ENCODE results near the gene VEZF1.

The VEZF1 gene

GRCh38 chr17:57947369-57947768, 40.7 kb downstream of the VEZF1 start:
- DNase-seq: no peak

- peak; percentile 58 for DNase-seq
Measured at GRCh38 chr17:57946798-57947358, 41.2 kb downstream of the VEZF1 start.

GRCh38 chr17:57945996-57946797, 41.9 kb downstream of the VEZF1 start:
- DNase-seq: no peak

- DNase-seq: no peak
Measured at GRCh38 chr17:57944908-57945307, 43.1 kb downstream of the VEZF1 start.

- DNase-seq: no peak
Measured at GRCh38 chr17:57943645-57944044, 44.4 kb downstream of the VEZF1 start.

- peak; percentile 35 for DNase-seq
Measured at GRCh38 chr17:57943140-57943539, 44.9 kb downstream of the VEZF1 start.

- no peak for DNase-seq
Measured at GRCh38 chr17:57941384-57942370, 46.4 kb downstream of the VEZF1 start.

GRCh38 chr17:57940653-57941329, 47.3 kb downstream of the VEZF1 start:
- DNase-seq: no peak

GRCh38 chr17:57940231-57940630, 47.8 kb downstream of the VEZF1 start:
- no peak for DNase-seq

GRCh38 chr17:57939797-57940196, 48.3 kb downstream of the VEZF1 start:
- no peak for DNase-seq

- no peak for DNase-seq
Measured at GRCh38 chr17:57938061-57938502, 50.0 kb downstream of the VEZF1 start.

- no peak for DNase-seq
Measured at GRCh38 chr17:57937492-57937891, 50.6 kb downstream of the VEZF1 start.

- DNase-seq: no peak
Measured at GRCh38 chr17:57935833-57936807, 51.9 kb downstream of the VEZF1 start.

GRCh38 chr17:57931488-57932137, 56.4 kb downstream of the VEZF1 start:
- DNase-seq: no peak

- no peak for DNase-seq
Measured at GRCh38 chr17:57930239-57930638, 57.8 kb downstream of the VEZF1 start.

GRCh38 chr17:57929386-57929785, 58.7 kb downstream of the VEZF1 start:
- no peak for DNase-seq

GRCh38 chr17:57928928-57929327, 59.1 kb downstream of the VEZF1 start:
- DNase-seq: no peak

- no peak for DNase-seq
Measured at GRCh38 chr17:57927048-57927723, 60.9 kb downstream of the VEZF1 start.

- no peak for DNase-seq
Measured at GRCh38 chr17:57926723-57927047, 61.4 kb downstream of the VEZF1 start.

- no peak for DNase-seq
Measured at GRCh38 chr17:57925361-57925990, 62.6 kb downstream of the VEZF1 start.

Data from NCI-H226 (cell line).